ENCODE measurements around the gene NSG2.

Gene NSG2

GRCh38 chr5:174086751-174087150 lies 41.2 kb downstream of the NSG2 start:
- Histone ChIP-seq H3K4me3 (ENCODE audit: low read depth, low read length) (no peak overlapping the region), H2AFZ (no peak overlapping the region), H3K27me3 (ENCODE audit: control insufficient read depth, insufficient read depth, low read length) (no peaks in the 10 kb centered on the region), H3K79me2 (no peaks in the 10 kb centered on the region), H3K4me2 (ENCODE audit: low read length) (no peak overlapping the region), H3K9me3 (ENCODE audit: control insufficient read depth, low read length) (no peaks in the 10 kb centered on the region), H3K36me3 (ENCODE audit: control insufficient read depth, insufficient read depth, low read length) (no peaks in the 10 kb centered on the region), H3K9ac (no peak overlapping the region), H3K27ac (no peak overlapping the region), H3K4me1 (no peaks in the 10 kb centered on the region)
- TF ChIP-seq CTCF (IDR thresholded peaks at IDR 0.05): no peak

- Histone ChIP-seq H3K27me3 (ENCODE audit: control insufficient read depth, insufficient read depth, low read length) (no peaks in the 10 kb centered on the region), H3K9me3 (ENCODE audit: control insufficient read depth, low read length) (no peaks in the 10 kb centered on the region), H3K4me1 (no peaks in the 10 kb centered on the region), H2AFZ (no peak overlapping the region), H3K4me3 (ENCODE audit: low read depth, low read length) (no peak overlapping the region), H3K4me2 (ENCODE audit: low read length) (no peak overlapping the region), H3K9ac (no peak overlapping the region), H3K36me3 (ENCODE audit: control insufficient read depth, insufficient read depth, low read length) (no peaks in the 10 kb centered on the region), H3K79me2 (no peaks in the 10 kb centered on the region), H3K27ac (no peak overlapping the region)
- no peak for TF ChIP-seq CTCF (IDR thresholded peaks at IDR 0.05)
Observed at GRCh38 chr5:174087783-174088182, 42.3 kb downstream of the NSG2 start.

- Histone ChIP-seq H3K4me2 (ENCODE audit: low read length) (no peak overlapping the region), H3K9ac (no peak overlapping the region), H2AFZ (no peak overlapping the region), H3K36me3 (ENCODE audit: control insufficient read depth, insufficient read depth, low read length) (no peaks in the 10 kb centered on the region), H3K27me3 (ENCODE audit: control insufficient read depth, insufficient read depth, low read length) (no peaks in the 10 kb centered on the region), H3K27ac (no peak overlapping the region), H3K9me3 (ENCODE audit: control insufficient read depth, low read length) (no peaks in the 10 kb centered on the region), H3K4me3 (ENCODE audit: low read depth, low read length) (no peak overlapping the region), H3K79me2 (no peaks in the 10 kb centered on the region), H3K4me1 (no peaks in the 10 kb centered on the region)
- TF ChIP-seq CTCF (IDR thresholded peaks at IDR 0.05): no peak
Observed at GRCh38 chr5:174090129-174090528, 44.6 kb downstream of the NSG2 start.

- Histone ChIP-seq H3K36me3 (ENCODE audit: control insufficient read depth, insufficient read depth, low read length) (no peaks in the 10 kb centered on the region), H3K4me2 (ENCODE audit: low read length) (no peak overlapping the region), H3K9me3 (ENCODE audit: control insufficient read depth, low read length) (no peaks in the 10 kb centered on the region), H3K27ac (no peak overlapping the region), H2AFZ (no peak overlapping the region), H3K4me3 (ENCODE audit: low read depth, low read length) (no peak overlapping the region), H3K27me3 (ENCODE audit: control insufficient read depth, insufficient read depth, low read length) (no peaks in the 10 kb centered on the region), H3K9ac (no peak overlapping the region), H3K79me2 (no peaks in the 10 kb centered on the region), H3K4me1 (no peaks in the 10 kb centered on the region)
- TF ChIP-seq CTCF (IDR thresholded peaks at IDR 0.05): no peak
Observed at GRCh38 chr5:174093123-174093522, 47.6 kb downstream of the NSG2 start.

GRCh38 chr5:174094857-174095606 lies 49.5 kb downstream of the NSG2 start:
- H3K79me2 ChIP-seq: no peaks in the 10 kb centered on the region
- H3K4me1 ChIP-seq: no peaks in the 10 kb centered on the region
- no peak for TF ChIP-seq CTCF (IDR thresholded peaks at IDR 0.05)
- H2AFZ ChIP-seq: no peak overlapping the region
- no peak overlapping the region for H3K27ac ChIP-seq
- H3K36me3 ChIP-seq (ENCODE audit: control insufficient read depth, insufficient read depth, low read length): no peaks in the 10 kb centered on the region
- no peaks in the 10 kb centered on the region for H3K9me3 ChIP-seq (ENCODE audit: control insufficient read depth, low read length)
- H3K9ac ChIP-seq: no peak overlapping the region
- no peaks in the 10 kb centered on the region for H3K27me3 ChIP-seq (ENCODE audit: control insufficient read depth, insufficient read depth, low read length)
- no peak overlapping the region for H3K4me3 ChIP-seq (ENCODE audit: low read depth, low read length)
- no peak overlapping the region for H3K4me2 ChIP-seq (ENCODE audit: low read length)

All from parathyroid adenoma (tissue), 2 donors.